Measurements from ENCODE around the gene PIGP.

The PIGP gene

GRCh38 chr21:37075214-37075770, 2.4 kb upstream of the PIGP start:
- H3K4me3 ChIP-seq (ENCODE audit: low read length): no peak overlapping the region
- H4K20me1 ChIP-seq (ENCODE audit: control insufficient read depth, insufficient read depth, low read depth, low read length): no peaks in the 10 kb centered on the region
- no peaks in the 10 kb centered on the region for H3K9me2 ChIP-seq (replicated peaks; ENCODE audit: control insufficient read depth, low read length)
- H3K27me3 ChIP-seq (ENCODE audit: control insufficient read depth, low read length): no peaks in the 10 kb centered on the region
- no peak overlapping the region for H3K27ac ChIP-seq (ENCODE audit: low read depth, low read length)
- H3K36me3 ChIP-seq (ENCODE audit: control insufficient read depth, low read length): peaks cover 12% of the 10 kb centered on the region
- no peak for TF ChIP-seq CTCF (IDR thresholded peaks at IDR 0.05; ENCODE audit: low read depth, low read length, poor library complexity, severe bottlenecking)
- H3F3A ChIP-seq (ENCODE audit: control insufficient read depth, insufficient read depth): peaks cover 11% of the 10 kb centered on the region; the same call in 1 of the 2 replicates
- H3K79me2 ChIP-seq (ENCODE audit: control insufficient read depth, low read length): peaks cover 88% of the 10 kb centered on the region
- H3K4me2 ChIP-seq (ENCODE audit: low read length): peak overlapping the region; percentile 92
- no peaks in the 10 kb centered on the region for H3K9me3 ChIP-seq (ENCODE audit: control insufficient read depth, insufficient read depth, low read length)
- peaks cover 59% of the 10 kb centered on the region for H3K4me1 ChIP-seq (ENCODE audit: control insufficient read depth, low read length)

- peaks cover 11% of the 10 kb centered on the region; the same call in 1 of the 2 replicates for H3F3A ChIP-seq (ENCODE audit: control insufficient read depth, insufficient read depth)
- H3K79me2 ChIP-seq (ENCODE audit: control insufficient read depth, low read length): peaks cover 81% of the 10 kb centered on the region
- H3K27me3 ChIP-seq (ENCODE audit: control insufficient read depth, low read length): no peaks in the 10 kb centered on the region
- no peaks in the 10 kb centered on the region for H3K9me2 ChIP-seq (replicated peaks; ENCODE audit: control insufficient read depth, low read length)
- TF ChIP-seq EZH2phosphoT487 (IDR thresholded peaks at IDR 0.05; ENCODE audit: borderline replicate concordance, low read length) (no peak), CTCF (IDR thresholded peaks at IDR 0.05; ENCODE audit: low read depth, low read length, poor library complexity, severe bottlenecking) (no peak)
- peaks cover 64% of the 10 kb centered on the region for H3K4me1 ChIP-seq (ENCODE audit: control insufficient read depth, low read length)
- H3K4me3 ChIP-seq (ENCODE audit: low read length): peak overlapping the region; percentile 97
- H3K27ac ChIP-seq (ENCODE audit: low read depth, low read length): no peak overlapping the region
- peaks cover 17% of the 10 kb centered on the region for H3K36me3 ChIP-seq (ENCODE audit: control insufficient read depth, low read length)
- H3K9me3 ChIP-seq (ENCODE audit: control insufficient read depth, insufficient read depth, low read length): no peaks in the 10 kb centered on the region
- peak overlapping the region; percentile 92 for H3K4me2 ChIP-seq (ENCODE audit: low read length)
- no peaks in the 10 kb centered on the region for H4K20me1 ChIP-seq (ENCODE audit: control insufficient read depth, insufficient read depth, low read depth, low read length)
Observed at GRCh38 chr21:37074546-37074945, 1.7 kb upstream of the PIGP start.

GRCh38 chr21:37074197-37074510, 1.3 kb upstream of the PIGP start:
- Histone ChIP-seq H3K27me3 (ENCODE audit: control insufficient read depth, low read length) (no peaks in the 10 kb centered on the region), H3K9me3 (ENCODE audit: control insufficient read depth, insufficient read depth, low read length) (no peaks in the 10 kb centered on the region), H4K20me1 (ENCODE audit: control insufficient read depth, insufficient read depth, low read depth, low read length) (no peaks in the 10 kb centered on the region), H3K4me1 (ENCODE audit: control insufficient read depth, low read length) (peaks cover 62% of the 10 kb centered on the region), H3K4me2 (ENCODE audit: low read length) (peak overlapping the region; percentile 92), H3F3A (ENCODE audit: control insufficient read depth, insufficient read depth) (peaks cover 15% of the 10 kb centered on the region; the same call in 1 of the 2 replicates), H3K27ac (ENCODE audit: low read depth, low read length) (no peak overlapping the region), H3K79me2 (ENCODE audit: control insufficient read depth, low read length) (peaks cover 77% of the 10 kb centered on the region), H3K4me3 (ENCODE audit: low read length) (peak overlapping the region; percentile 97), H3K9me2 (replicated peaks; ENCODE audit: control insufficient read depth, low read length) (no peaks in the 10 kb centered on the region), H3K36me3 (ENCODE audit: control insufficient read depth, low read length) (peaks cover 17% of the 10 kb centered on the region)
- TF ChIP-seq EZH2phosphoT487 (IDR thresholded peaks at IDR 0.05; ENCODE audit: borderline replicate concordance, low read length) (no peak), CTCF (IDR thresholded peaks at IDR 0.05; ENCODE audit: low read depth, low read length, poor library complexity, severe bottlenecking) (no peak)
